IMR-90 (cell line): Measurements from ENCODE around the gene CPLX1. TPM values are rescaled to one million over a fixed set of nuclear protein-coding genes. Genes with fewer than 3 reads are reported as not detected.

Source experiments
- ATAC-seq: fragments of 200-7000 bp; cut with Tn5 transposase; 2 replicates; pipeline ENCODE4 v1.9.1; 2020; ENCODE audit warnings: low read depth, mild to moderate bottlenecking, moderate library complexity
- BruUV-seq: library from RNA; stranded (reverse); fragments of 400-500 nt; replicated peaks from 2 replicates; lab custom pipeline; 2021; lab: Mats Ljungman, UMichigan
- CTCF ChIA-PET: fragments of 300-600 bp; formaldehyde crosslinking; extraction: SDS; loops from one replicate; lab custom pipeline; 2021; ENCODE audit warnings: antibody characterized with exemption; lab: Yijun Ruan, JAX
- POLR2A ChIA-PET: fragments of 300-600 bp; sonication (Branson Sonifier 250); formaldehyde crosslinking; loops from one replicate; lab custom pipeline; 2022; ENCODE audit warnings: antibody characterized with exemption; ENCODE audit not compliant: unreplicated experiment; lab: Charles Lee
- DNase-seq: peaks from one replicate; pipeline ENCODE4 v3.0.0; 2013
- H2AFZ ChIP-seq: replicated peaks from 2 replicates; pipeline ENCODE3; 2013; ENCODE audit warnings: low read length, mild to moderate bottlenecking; ENCODE audit not compliant: poor library complexity
- H2AK5ac ChIP-seq: 2 replicates; pipeline ENCODE4 v1.6.1; 2013; ENCODE audit warnings: low read depth, low read length, inconsistent platforms
- H2AK9ac ChIP-seq: replicated peaks from 2 replicates; pipeline ENCODE3; 2013; ENCODE audit warnings: mild to moderate bottlenecking, low read depth, low read length, moderate library complexity; ENCODE audit not compliant: poor library complexity
- H2BK120ac ChIP-seq: 2 replicates; pipeline ENCODE4 v1.6.1; 2013; ENCODE audit warnings: low read depth, low read length, inconsistent platforms
- H2BK15ac ChIP-seq: 3 replicates; pipeline ENCODE4 v1.6.1; 2013; ENCODE audit warnings: low read depth, low read length, inconsistent platforms
- H2BK20ac ChIP-seq: 2 replicates; pipeline ENCODE4 v1.6.1; 2013; ENCODE audit warnings: low read depth, mild to moderate bottlenecking, inconsistent platforms, low read length, moderate library complexity
- H2BK5ac ChIP-seq: 2 replicates; pipeline ENCODE4 v1.6.1; 2013; ENCODE audit warnings: mild to moderate bottlenecking, low read depth, low read length, inconsistent platforms; ENCODE audit not compliant: poor library complexity, severe bottlenecking
- H3K14ac ChIP-seq: replicated peaks from 2 replicates; pipeline ENCODE4 v1.6.1; 2013; ENCODE audit warnings: low read depth, low read length, inconsistent platforms
- H3K18ac ChIP-seq: 2 replicates; pipeline ENCODE4 v1.6.1; 2013; ENCODE audit warnings: low read depth, low read length, control low read depth
- H3K23ac ChIP-seq: 2 replicates; pipeline ENCODE4 v1.6.1; 2013; ENCODE audit warnings: low read depth, low read length, inconsistent platforms
- H3K27ac ChIP-seq: 2 replicates; pipeline ENCODE4 v1.5.1; 2013; ENCODE audit warnings: mild to moderate bottlenecking, control low read depth, low read length; ENCODE audit not compliant: insufficient read depth
- H3K27me3 ChIP-seq: 2 replicates; pipeline ENCODE4 v1.6.1; 2013; ENCODE audit warnings: low read length; ENCODE audit not compliant: control insufficient read depth, insufficient read depth
- H3K36me3 ChIP-seq: 2 replicates; pipeline ENCODE4 v1.6.1; 2013; ENCODE audit warnings: low read length, mixed read lengths; ENCODE audit not compliant: control insufficient read depth, insufficient read depth
- H3K4ac ChIP-seq: 2 replicates; pipeline ENCODE4 v1.6.1; 2013; ENCODE audit warnings: low read depth, low read length, inconsistent platforms
- H3K4me1 ChIP-seq: 2 replicates; pipeline ENCODE4 v1.6.1; 2013; ENCODE audit warnings: low read length, mixed read lengths; ENCODE audit not compliant: control insufficient read depth, insufficient read depth
- H3K4me2 ChIP-seq: 2 replicates; pipeline ENCODE4 v1.6.1; 2013; ENCODE audit warnings: low read depth, mild to moderate bottlenecking, control low read depth, low read length, moderate library complexity
- H3K4me3 ChIP-seq: 2 replicates; pipeline ENCODE4 v1.5.1; 2013; ENCODE audit warnings: low read depth, mild to moderate bottlenecking, control low read depth, low read length, moderate library complexity; ENCODE audit not compliant: insufficient read depth
- H3K56ac ChIP-seq: 2 replicates; pipeline ENCODE4 v1.6.1; 2013; ENCODE audit warnings: low read length, inconsistent platforms; ENCODE audit not compliant: insufficient read depth; ENCODE audit errors: extremely low read depth
- H3K79me1 ChIP-seq, 2 experiments: 2 replicates each; pipeline ENCODE4 v1.6.1; 2013; ENCODE audit warnings: low read length in 2 of 2, inconsistent platforms in 1 of 2, low read depth in 1 of 2
- H3K9ac ChIP-seq: 2 replicates; pipeline ENCODE4 v1.6.1; 2013; ENCODE audit warnings: low read depth, low read length, control low read depth
- H3K9me1 ChIP-seq: 2 replicates; pipeline ENCODE4 v1.6.1; 2013; ENCODE audit warnings: low read length, inconsistent platforms; ENCODE audit not compliant: insufficient read depth
- H3K9me3 ChIP-seq: 2 replicates; pipeline ENCODE4 v1.6.1; 2013; ENCODE audit warnings: low read length; ENCODE audit not compliant: control insufficient read depth, insufficient read depth
- H4K20me1 ChIP-seq: 2 replicates; pipeline ENCODE4 v1.6.1; 2013; ENCODE audit warnings: low read length, inconsistent platforms; ENCODE audit not compliant: insufficient read depth
- H4K5ac ChIP-seq: 2 replicates; pipeline ENCODE4 v1.6.1; 2013; ENCODE audit warnings: mild to moderate bottlenecking, low read depth, low read length, control low read depth
- H4K8ac ChIP-seq, 2 experiments: 2 replicates each; pipeline ENCODE4 v1.6.1; 2013; ENCODE audit warnings: low read depth in 2 of 2, low read length in 2 of 2, control low read depth in 1 of 2, inconsistent platforms in 1 of 2
- H4K91ac ChIP-seq: 2 replicates; pipeline ENCODE4 v1.6.1; 2013; ENCODE audit warnings: low read depth, low read length, inconsistent platforms; ENCODE audit not compliant: insufficient read depth
- BHLHE40 ChIP-seq: fragments of 150-350 bp; IDR thresholded peaks from 2 replicates; pipeline ENCODE4 v1.6.1; 2016; ENCODE audit warnings: mild to moderate bottlenecking, low read depth, low read length
- CEBPB ChIP-seq: IDR thresholded peaks from 2 replicates; pipeline ENCODE4 v1.6.1; 2012; ENCODE audit warnings: low read depth, low read length, improper control_type of control experiment
- CHD1 ChIP-seq: IDR thresholded peaks from 2 replicates; pipeline ENCODE4 v1.6.1; 2012; ENCODE audit warnings: low read depth, low read length, improper control_type of control experiment
- CTCF ChIP-seq: conservative IDR thresholded peaks from 2 replicates; pipeline ENCODE4 v1.5.1; 2012; ENCODE audit warnings: mild to moderate bottlenecking, low read depth, low read length, improper control_type of control experiment
- ELK1 ChIP-seq: fragments of 150-350 bp; IDR thresholded peaks from 2 replicates; pipeline ENCODE4 v1.6.1; 2016; ENCODE audit warnings: low read depth, mild to moderate bottlenecking, low read length, moderate library complexity, borderline replicate concordance
- FOS ChIP-seq: fragments of 150-350 bp; IDR thresholded peaks from 2 replicates; pipeline ENCODE4 v1.6.1; 2016; ENCODE audit warnings: low read depth, low read length
- MAFK ChIP-seq: IDR thresholded peaks from 2 replicates; pipeline ENCODE4 v1.6.1; 2012; ENCODE audit warnings: low read depth, low read length, improper control_type of control experiment
- MAZ ChIP-seq: IDR thresholded peaks from 2 replicates; pipeline ENCODE4 v1.6.1; 2012; ENCODE audit warnings: low read depth, mild to moderate bottlenecking, low read length, improper control_type of control experiment, moderate library complexity, borderline replicate concordance
- MXI1 ChIP-seq: IDR thresholded peaks from 2 replicates; pipeline ENCODE4 v1.6.1; 2012; ENCODE audit warnings: low read depth, mild to moderate bottlenecking, low read length, moderate library complexity, borderline replicate concordance
- NFE2L2 ChIP-seq: fragments of 150-350 bp; IDR thresholded peaks from 2 replicates; pipeline ENCODE4 v1.6.1; 2016; ENCODE audit warnings: low read depth, mild to moderate bottlenecking, low read length
- POLR2A ChIP-seq: IDR thresholded peaks from 2 replicates; pipeline ENCODE4 v1.6.1; 2012; ENCODE audit warnings: mild to moderate bottlenecking, low read depth, low read length
- RAD21 ChIP-seq: IDR thresholded peaks from 2 replicates; pipeline ENCODE4 v1.6.1; 2012; ENCODE audit warnings: low read length, improper control_type of control experiment
- RCOR1 ChIP-seq: IDR thresholded peaks from 2 replicates; pipeline ENCODE4 v1.6.1; 2012; ENCODE audit warnings: mild to moderate bottlenecking, low read length, improper control_type of control experiment; ENCODE audit not compliant: insufficient replicate concordance
- RFX5 ChIP-seq: IDR thresholded peaks from 2 replicates; pipeline ENCODE4 v1.8.0; 2012; ENCODE audit warnings: low read depth, mild to moderate bottlenecking, low read length, moderate library complexity
- SMC3 ChIP-seq: fragments of 150-350 bp; IDR thresholded peaks from 2 replicates; pipeline ENCODE4 v1.6.1; 2016; ENCODE audit warnings: low read depth, mild to moderate bottlenecking, antibody characterized with exemption, low read length, moderate library complexity
- USF2 ChIP-seq: fragments of 150-350 bp; IDR thresholded peaks from 2 replicates; pipeline ENCODE4 v1.6.1; 2017; ENCODE audit warnings: mild to moderate bottlenecking, antibody characterized with exemption, low read length, low read depth
- WGBS, 2 experiments: methylation state at CpG; one replicate each; pipeline versions ENCODE4 v1.1.5 to v1.1.7; 2013; ENCODE audit warnings: missing lambda C conversion rate in 2 of 2; ENCODE audit not compliant: insufficient read length in 1 of 2; ENCODE audit errors: extremely low coverage in 2 of 2; 5-methylcytosine and 5-hydroxymethylcytosine counted together
- dilution Hi-C: fragments of 300-500 bp; cut with HindIII; formaldehyde crosslinking; loops from one replicate; pipeline ENCODE4 v1.14.3; 2018; ENCODE audit warnings: low sequenced_read_pairs; ENCODE audit not compliant: unreplicated experiment
- in situ Hi-C: fragments of 300-500 bp; cut with MboI; formaldehyde crosslinking; loops from 3 replicates; pipeline ENCODE4 v1.14.3; 2019; ENCODE audit warnings: low sequenced_read_pairs, inconsistent platforms, mixed read lengths
- intact Hi-C: fragments of 100-400 bp; cut with micrococcal nuclease; formaldehyde crosslinking; loops from 2 replicates; pipeline ENCODE4 v1.10.0; 2022
- polyA plus RNA-seq, 3 experiments: library from polyadenylated mRNA; depleted of rRNA; stranded (reverse); fragments of >200 nt; gene quantifications; 2 replicates each; pipeline ENCODE4 v1.2.3, GENCODE V29; 2012; ENCODE audit warnings: low replicate concordance in 1 of 3
- total RNA-seq: library from RNA; depleted of rRNA; stranded (reverse); fragments of >200 nt; gene quantifications from 2 replicates; pipeline ENCODE4 v1.2.3, GENCODE V29; 2012

CPLX1 gene
- total and polyA plus RNA-seq, 2 of the 4 experiments (the other 2 are of a cell fraction), result 0.05 TPM; not detected in 1

- Histone ChIP-seq H3K9me3 (no peaks in the 10 kb centered on the region), H2BK20ac (no peak overlapping the region), H3K9me1 (peaks cover 14% of the 10 kb centered on the region), H3K36me3 (peaks cover 66% of the 10 kb centered on the region), H2BK5ac (no peak overlapping the region), H3K4me3 (no peak overlapping the region), H3K79me1 (peaks cover 0 to 13% of the 10 kb centered on the region in 2 experiments; a peak in 2 of 4 replicates), H2AFZ (no peak overlapping the region), H2BK15ac (no peak overlapping the region), H3K27me3 (no peaks in the 10 kb centered on the region), H3K14ac (no peak overlapping the region), H3K4ac (no peak overlapping the region), H3K9ac (no peak overlapping the region), H2AK9ac (no peak overlapping the region), H2AK5ac (no peak overlapping the region), H4K8ac (no peak overlapping the region), H4K91ac (no peak overlapping the region), H3K4me1 (no peaks in the 10 kb centered on the region), H3K18ac (no peak overlapping the region), H3K27ac (no peak overlapping the region), H2BK120ac (no peak overlapping the region), H3K4me2 (no peak overlapping the region), H4K5ac (no peak overlapping the region), H4K20me1 (peaks cover 15% of the 10 kb centered on the region), H3K23ac (no peak overlapping the region), H3K56ac (no peak overlapping the region)
- intact Hi-C loops, result no loop called here
- dilution Hi-C loops, result no loop called here
- in situ Hi-C loops, result no loop called here
- no peak for ATAC-seq
- no TSS peak for BruUV-seq
- WGBS, 2 experiments, result 94% methylated on average over 7 of the region's 20 CpGs; no CpG with 5 or more reads in 1 of the 2 experiments
- POLR2A ChIA-PET, result no interaction called here
- DNase-seq, result no peak
- CTCF ChIA-PET, result no interaction called here
- TF ChIP-seq MAZ (no peak), BHLHE40 (no peak), RAD21 (no peak), NFE2L2 (no peak), CEBPB (no peak), ELK1 (no peak), SMC3 (no peak), USF2 (no peak), CTCF (no peak), MAFK (no peak), RFX5 (no peak), FOS (no peak), MXI1 (no peak), POLR2A (no peak), CHD1 (no peak), RCOR1 (no peak)
Observed at GRCh38 chr4:870951-871350, 45.0 kb upstream of the CPLX1 start.
